AG08396 (cell line): ENCODE data around the gene MCF2L.

Experiments used
- DNase-seq: peaks from one replicate; pipeline ENCODE4 v3.0.0; 2012; ENCODE audit warnings: low spot score, mixed read lengths

Gene MCF2L

GRCh38 chr13:113031465-113031864 lies 62.5 kb downstream of the MCF2L start:
- DNase-seq, result no peak

- no peak for DNase-seq
Observed at GRCh38 chr13:113032291-113032690, 63.3 kb downstream of the MCF2L start.

DNA sequence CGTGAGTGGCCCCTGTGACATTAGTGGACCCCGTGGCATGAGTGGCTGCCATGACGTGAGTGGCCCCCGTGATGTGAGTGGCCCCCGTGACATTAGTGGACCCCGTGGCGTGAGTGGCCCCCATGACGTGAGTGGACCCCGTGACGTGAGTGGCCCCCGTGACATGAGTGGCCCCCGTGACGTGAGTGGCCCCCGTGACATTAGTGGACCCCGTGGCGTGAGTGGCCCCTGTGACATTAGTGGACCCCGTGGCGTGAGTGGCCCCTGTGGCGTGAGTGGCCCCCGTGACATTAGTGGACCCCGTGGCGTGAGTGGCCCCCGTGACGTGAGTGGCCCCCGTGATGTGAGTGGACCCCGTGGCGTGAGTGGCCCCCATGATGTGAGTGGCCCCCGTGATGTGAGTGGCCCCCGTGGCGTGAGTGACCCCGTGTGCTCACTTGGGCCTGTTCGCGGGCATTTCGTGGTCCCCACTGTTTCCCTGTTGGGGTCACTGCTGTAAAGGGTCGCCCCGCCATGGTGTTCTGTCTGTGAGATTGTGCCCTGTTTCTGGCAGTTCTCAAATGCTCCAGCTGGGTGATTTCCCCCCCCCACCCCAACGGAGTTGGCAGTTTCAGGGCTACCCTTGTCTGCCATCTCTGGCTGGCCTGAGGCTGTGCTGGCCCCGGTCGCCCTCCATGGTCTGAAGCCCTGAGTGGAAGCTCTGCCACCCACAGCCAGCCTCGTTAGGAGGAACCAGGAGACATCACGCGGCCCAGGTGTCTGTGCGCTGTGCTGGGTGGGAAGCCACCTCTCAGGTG lies 64.2 kb downstream of the MCF2L start:
- DNase-seq, result no peak

DNA sequence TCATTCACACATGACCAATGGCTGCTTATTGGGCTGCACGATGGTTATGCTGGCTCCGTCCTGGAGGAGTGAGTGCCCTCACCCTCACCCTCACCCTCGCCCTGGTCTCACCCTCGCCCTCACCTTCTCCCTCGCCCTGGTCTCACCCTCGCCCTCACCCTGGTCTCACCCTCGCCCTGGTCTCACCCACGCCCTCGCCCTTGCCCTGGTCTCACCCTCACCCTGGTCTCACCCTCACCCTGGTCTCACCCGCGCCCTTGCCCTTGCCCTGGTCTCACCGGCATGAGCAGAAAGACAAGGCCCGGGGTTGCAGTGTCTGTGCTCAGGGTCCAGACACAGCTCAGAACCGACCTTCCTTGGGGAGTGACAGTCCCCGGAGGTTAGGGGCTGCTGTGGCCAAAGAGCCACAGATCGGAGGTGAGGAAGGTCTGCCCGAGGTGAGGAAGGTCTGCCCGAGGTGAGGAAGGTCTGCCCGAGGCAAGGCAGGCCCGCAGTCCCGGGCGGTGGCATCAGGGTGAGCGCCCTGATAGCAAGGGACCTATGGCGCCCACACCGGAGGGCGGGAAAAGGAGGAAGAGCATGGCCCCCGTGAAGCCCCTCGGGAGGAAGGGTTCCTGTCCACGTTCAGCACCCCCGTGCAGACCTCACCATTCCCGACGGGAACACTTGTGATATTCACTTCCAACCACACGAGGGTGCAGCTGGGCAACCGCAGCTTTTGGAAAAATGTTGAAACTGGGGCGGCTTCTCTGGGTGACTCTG lies 65.6 kb downstream of the MCF2L start:
- peak; percentile 90 for DNase-seq

DNA sequence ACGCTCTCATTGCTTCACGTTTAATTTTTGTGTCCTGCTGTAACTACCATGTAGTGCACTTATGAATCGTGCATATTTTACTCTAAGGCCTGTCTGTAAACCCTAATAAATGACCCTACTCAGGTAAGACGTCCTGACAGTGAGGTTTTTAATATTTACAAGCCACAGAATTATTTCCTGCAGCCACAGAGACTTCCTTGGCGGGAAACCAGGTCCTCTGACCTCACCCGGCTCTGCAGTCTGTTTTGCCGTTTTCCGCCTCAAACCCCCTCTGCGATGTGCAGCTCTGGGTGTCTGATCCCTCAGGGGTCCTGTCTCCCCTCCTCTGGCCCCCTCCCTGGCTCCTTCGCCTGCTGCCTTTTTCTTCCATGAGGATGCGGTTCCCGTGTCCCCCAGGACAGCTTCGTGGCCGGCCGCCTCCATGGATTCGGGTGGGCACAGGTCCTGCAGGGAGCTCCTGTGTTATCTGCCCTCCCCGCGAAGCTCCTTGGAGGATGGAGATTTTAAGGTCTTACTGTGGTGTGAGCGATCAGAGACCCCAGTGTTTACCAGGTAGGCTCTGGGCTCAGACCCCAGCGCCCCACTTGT lies 66.3 kb downstream of the MCF2L start:
- peak; percentile 60 for DNase-seq

DNA sequence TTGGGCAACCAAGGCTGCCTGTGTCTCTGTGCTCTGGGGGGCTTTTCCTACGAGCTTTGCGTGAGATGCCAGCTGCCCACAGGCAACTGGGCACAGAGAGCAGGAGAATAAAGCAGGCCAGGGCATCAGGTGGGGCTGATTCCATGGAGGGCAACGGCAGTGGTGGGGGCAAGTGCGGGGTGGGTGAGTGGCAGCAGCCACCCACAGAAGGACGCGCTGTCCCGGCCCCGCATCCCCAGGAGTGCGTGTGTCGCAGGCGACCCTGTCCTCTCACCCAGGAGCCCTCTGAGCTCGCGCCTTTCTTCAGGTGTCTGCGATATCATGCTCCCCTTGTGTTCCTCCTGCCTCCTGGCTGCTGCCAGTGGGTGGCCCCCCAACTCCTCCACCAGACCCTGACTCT lies 67.4 kb downstream of the MCF2L start:
- DNase-seq, result no peak

- no peak for DNase-seq
Observed at GRCh38 chr13:113040031-113040430, 71.0 kb downstream of the MCF2L start.

GRCh38 chr13:113040597-113041292 lies 71.7 kb downstream of the MCF2L start:
- DNase-seq, result no peak

DNA sequence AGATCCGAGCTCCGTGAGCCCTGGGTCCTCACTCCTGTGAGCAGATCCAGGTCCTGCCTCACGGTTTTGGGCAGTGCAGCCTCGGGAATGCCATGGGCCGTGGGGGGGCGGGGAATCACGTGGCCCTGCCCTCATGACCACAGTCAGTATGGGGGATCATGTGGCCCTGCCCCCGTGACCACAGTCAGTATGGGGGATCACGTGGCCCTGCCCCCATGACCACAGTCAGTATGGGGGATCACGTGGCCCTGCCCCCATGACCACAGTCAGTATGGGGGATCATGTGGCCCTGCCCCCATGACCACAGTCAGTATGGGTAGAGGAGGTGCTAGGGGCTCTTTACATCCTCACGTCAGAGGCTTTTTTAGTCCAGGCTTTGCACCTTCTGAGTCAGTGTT lies 72.3 kb downstream of the MCF2L start:
- DNase-seq, result no peak

DNA sequence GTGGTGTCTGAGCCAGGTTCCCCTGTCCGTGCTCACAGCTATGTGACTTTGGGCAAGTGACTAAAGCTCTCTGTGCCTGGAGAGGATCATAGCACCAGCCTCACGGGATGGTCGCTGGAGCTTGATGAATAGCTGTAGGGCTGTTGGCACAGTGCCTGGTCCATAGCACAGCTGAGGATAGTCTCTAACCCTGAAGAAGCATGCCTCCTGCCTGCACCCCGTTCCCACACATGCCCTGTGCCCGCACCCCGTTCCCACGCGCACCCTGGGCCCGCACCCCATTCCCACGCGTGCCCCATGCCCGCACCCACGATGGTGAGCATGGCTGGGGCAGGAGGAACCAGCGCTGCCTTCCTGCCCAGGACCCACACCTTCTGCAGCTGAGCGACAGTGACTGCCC lies 72.9 kb downstream of the MCF2L start:
- no peak for DNase-seq

DNA sequence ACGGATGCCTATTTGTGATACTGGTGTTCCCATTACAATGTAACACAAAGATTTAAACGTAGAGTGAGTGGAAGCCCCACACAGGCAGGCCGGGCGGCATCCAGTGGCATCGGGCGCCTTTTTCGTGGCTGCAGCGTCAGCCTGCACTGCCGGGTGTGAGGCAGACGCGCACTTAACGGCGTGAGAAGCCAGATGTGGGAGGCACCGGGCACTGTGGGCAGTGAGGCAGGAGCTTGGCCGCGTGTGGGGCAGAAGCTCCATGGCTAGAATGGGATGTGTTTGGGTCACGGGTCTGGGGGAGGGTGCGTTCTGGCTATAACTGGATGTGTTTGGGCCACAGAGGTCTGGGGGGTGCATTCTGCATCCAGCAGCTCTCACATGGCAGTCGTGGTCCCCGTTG lies 73.4 kb downstream of the MCF2L start:
- no peak for DNase-seq

- no peak for DNase-seq
Observed at GRCh38 chr13:113043001-113043630, 74.1 kb downstream of the MCF2L start.

DNA sequence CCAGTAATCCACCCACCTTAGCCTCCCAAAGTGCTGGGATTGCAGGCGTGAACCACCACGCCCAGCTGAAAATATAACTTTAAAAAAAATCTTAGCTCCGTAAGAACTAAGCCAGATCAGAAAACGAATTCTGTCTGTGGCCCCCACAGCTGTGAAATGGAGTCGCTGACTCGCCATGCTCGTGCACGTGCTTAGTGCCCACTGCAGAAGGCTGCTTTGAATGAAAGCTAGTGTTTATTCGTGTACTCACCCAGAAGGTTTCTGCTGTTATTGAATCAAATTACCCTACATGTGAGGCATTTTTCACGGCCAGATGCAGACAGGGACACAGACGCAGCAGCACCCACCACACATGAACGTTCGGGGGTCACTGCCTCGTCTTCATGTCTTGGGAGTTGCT lies 74.9 kb downstream of the MCF2L start:
- DNase-seq, result no peak

GRCh38 chr13:113044391-113045114 lies 75.5 kb downstream of the MCF2L start:
- DNase-seq, result peak; percentile 63

GRCh38 chr13:113045251-113046127 lies 76.5 kb downstream of the MCF2L start:
- no peak for DNase-seq

DNA sequence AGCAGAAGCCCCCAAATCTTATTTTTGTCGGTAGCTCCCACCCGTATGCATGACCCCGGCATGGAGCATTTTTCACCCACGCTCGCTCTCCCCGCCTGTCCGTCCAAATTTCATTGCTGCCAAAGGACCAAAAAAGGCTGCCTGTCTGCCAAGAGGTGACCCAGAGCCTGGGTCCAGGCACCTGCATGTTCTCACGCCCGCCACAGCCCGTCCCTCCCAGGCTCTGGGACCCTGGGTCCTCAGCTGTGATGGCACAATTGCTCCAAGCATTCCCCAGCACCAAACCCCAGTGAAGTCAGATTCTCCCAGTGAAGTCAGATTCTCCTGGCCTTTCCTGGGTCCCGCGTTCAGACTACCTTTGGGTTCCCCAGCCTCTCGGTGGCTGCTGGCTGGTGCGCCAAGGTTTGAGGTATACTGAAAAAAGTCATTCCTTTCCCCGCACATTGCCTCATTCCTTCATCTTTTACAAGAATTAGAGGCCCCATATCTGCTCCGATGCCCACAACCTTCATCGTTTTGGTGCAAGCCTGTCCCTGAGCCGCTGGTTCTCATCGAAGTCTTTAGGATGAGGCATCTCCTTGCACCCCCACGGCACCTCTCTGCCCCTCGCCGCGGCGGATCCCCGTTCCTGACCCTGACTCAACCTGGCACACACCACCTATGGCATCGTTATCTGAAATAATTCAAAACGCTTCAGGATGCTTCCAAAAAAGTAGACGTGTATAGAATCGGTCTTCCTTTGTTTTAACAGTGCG lies 77.3 kb downstream of the MCF2L start:
- DNase-seq, result no peak

DNA sequence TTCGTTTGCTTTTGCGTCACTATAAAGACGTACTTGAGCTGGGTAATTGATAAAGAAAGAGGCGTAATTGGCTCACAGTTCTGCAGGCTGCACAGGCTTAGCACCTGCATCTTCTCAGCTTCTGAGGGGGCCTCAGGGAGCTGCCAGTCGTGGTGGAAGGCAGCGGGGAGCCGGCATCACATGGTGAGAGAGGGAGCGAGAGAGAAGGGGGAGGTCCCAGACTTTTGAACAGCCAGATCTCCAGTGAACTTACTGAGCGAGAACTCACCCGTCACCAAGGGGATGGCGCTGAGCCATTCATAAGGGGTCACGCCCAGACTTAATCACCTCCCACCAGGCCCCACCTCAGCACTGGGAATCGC lies 77.8 kb downstream of the MCF2L start:
- DNase-seq, result no peak

- DNase-seq, result no peak
Observed at GRCh38 chr13:113047587-113047986, 78.6 kb downstream of the MCF2L start.

- no peak for DNase-seq
Observed at GRCh38 chr13:113048766-113049165, 79.8 kb downstream of the MCF2L start.

DNA sequence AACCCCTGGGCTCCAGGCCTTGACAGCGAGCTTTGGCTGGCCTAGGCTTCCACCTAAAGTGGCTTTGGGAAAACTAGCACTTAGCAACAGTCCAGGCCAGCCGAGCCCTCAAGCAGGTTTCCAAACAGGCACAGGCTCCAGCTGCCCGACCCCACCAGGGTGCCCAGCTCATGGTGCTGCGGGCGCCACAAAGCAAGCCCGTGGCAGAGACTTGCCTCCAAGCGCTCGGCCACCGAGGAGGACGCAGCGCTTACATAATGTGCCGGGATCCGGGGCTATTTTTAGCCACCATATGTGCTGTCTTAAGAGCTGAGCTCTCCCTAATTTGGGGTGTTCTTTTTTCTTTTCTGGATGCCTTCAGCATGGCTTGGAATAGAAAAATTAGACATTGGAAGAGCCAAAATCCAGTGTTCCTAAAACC lies 80.5 kb downstream of the MCF2L start:
- no peak for DNase-seq
